GM12892 (cell line): ENCODE results near the gene OXSR1.

Experiments
- POLR2A ChIP-seq: IDR thresholded peaks from 2 replicates; pipeline ENCODE4 v1.6.1; 2011; ENCODE audit warnings: low read depth, low read length, control low read depth
- TAF1 ChIP-seq: IDR thresholded peaks from 2 replicates; pipeline ENCODE4 v1.6.1; 2011; ENCODE audit warnings: low read depth, mild to moderate bottlenecking, control low read depth, low read length, borderline replicate concordance

DNA sequence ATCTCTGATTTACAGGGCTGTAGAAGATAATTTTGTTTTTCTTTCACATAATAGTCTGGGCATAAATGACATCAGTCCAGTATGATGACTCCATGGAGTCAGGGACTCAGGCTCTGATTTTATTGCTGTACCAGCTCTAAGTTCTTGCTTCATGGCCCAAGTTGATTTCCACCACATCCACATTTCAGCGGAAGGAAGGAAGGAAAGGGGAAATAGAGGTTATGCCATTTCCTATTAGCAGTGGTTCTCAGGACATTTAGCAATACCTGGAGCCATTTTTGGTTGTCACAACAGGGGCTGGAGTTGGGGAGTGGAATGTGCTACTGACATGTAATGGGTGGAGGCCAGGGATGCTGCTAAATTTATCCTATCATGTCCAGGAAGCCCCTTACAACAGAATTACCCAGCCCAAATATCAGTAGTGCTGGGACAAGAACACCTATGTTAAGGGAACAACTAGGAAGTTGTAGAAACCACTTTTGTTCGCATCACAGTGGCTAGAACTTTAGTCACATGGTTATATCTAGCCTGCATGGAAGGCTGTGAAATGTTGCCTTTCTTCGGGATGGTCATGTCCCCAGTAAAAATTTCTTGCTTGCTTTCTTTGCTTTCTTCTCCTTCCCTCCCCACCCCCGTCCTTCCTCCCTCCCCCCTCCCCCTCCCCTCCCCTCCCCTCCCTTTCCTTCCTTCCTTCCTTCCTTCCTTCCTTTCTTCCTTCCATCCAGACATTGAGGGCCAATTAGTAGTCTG lies 42.1 kb downstream of the OXSR1 start:
- no peak for TF ChIP-seq POLR2A
- no peak for TF ChIP-seq TAF1
